Embryonic facial prominence (tissue), 1 donor: Measurements from ENCODE around the gene TMEM175.
"Not testable (repeated sequence)": the region's sequence is repeated elsewhere in the genome, so short reads cannot be mapped to it uniquely, and the experiment has no call there.

Source experiments
- DNase-seq: peaks from one replicate; pipeline ENCODE4 v3.0.0-alpha.2; 2016; ENCODE audit errors: extremely low spot score

TMEM175 gene

DNA sequence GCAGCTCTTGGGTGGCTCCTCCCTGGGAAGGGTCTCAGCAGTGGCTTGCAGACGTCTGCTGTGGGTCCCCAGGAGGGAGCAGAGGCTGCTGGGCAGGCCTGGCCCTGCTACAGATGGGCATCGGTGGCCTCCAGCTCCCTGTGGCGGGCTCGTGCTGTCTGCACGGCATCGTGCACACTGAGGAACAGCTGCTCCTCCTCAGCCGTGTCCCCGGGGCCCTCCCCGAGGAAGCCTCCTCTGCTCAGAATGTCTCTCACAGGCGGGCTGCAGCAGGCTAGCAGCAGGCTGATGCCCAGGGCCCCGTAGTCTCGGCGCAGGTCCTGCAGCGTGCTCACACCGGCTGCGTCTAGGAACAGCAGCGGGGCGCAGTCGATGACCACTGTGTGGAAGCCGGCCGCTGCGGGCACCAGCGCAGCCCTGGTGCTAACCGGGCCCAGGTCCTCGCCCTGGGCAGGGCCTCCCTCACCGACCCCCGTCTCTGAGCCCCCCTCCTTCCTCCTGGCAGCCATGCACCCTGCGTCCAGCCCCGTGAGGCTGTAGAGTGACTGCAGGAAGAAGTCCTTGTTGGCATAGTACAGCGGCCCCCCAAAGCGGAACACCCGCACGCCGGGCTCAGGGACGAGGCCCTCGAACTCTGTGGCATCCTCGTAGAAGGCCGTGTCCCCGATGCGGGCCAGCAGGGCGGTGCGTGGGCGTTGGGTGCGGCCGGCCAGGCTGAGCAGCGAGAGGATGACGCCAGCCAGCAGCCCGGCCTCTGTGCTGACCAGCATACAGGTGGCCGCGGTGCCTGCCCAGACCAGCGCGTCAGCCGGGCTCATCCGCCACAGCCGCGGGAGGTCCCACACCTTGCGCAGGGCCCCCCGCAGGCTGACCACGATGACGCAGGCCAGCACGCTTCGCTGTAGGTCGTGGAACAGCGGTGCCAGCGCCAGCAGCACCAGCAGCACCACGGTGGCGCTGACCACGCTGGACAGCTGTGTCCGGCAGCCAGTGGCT is 56.8 kb downstream of the TMEM175 start:
- no peak for DNase-seq

DNA sequence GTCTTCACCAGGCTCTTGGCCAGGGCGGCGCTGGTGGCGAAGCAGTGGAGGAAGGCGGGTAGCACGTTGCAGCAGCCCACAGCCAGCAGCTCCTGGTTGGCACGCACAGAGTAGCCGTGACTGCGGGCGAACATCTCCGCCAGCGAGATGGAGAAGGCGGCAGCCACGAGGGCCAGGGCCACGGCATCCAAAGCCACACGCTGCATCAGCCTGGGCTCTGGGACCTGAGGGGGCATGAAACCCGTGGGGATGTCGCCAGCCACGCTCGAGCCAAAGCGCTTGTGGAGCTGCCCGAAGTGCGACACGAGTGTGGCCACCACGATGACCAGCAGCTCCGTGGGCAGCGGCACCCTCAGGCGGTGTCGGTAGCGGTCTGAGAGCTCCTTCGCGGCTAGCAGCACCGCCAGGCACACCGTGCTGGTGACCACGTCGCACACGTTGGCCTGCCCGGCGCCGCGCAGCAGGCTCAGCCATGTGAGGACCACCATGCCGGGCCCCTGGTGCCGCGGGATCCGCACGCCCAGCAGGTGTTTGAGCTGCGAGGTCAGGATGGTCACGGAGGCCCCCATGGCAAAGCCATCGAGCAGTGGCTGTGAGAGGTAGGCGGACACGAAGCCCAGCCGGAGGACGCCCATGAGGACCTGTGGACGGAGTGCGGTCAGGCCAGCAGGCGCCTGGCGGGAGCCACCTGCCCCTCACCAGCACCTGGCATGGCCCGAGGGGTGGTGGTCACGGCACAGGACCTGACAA is 57.6 kb downstream of the TMEM175 start:
- DNase-seq, result no peak

DNA sequence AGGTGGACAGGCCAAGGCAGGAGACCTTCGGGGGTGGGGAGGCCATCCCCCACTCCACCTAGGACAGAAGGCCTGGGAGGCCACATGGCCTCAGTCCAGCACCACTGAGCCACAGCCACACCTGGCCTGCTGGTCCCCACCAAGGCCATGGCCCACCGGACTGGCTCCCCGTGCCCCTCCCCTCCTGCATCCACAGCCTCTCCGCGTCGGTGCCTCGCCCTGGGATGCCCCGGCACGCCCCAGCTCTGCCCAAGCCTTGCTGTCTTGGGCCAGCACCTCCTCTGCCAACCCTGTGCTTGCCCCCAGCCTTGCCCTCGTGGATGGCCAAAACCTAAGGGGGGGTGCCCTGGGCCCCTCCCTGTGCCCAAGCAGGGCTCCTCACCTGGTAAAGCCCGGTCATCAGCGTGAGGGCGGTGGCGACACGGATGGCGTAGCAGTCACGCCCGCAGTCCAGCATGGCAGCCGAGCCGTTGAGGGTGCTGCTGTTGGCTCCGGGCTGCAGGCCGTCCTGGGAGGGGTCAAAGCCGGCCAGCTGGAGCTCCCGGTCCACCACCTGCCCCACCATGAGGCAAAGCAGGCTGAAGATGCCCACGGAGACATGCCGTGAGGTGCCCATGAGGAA is 58.6 kb downstream of the TMEM175 start:
- no peak for DNase-seq

DNA sequence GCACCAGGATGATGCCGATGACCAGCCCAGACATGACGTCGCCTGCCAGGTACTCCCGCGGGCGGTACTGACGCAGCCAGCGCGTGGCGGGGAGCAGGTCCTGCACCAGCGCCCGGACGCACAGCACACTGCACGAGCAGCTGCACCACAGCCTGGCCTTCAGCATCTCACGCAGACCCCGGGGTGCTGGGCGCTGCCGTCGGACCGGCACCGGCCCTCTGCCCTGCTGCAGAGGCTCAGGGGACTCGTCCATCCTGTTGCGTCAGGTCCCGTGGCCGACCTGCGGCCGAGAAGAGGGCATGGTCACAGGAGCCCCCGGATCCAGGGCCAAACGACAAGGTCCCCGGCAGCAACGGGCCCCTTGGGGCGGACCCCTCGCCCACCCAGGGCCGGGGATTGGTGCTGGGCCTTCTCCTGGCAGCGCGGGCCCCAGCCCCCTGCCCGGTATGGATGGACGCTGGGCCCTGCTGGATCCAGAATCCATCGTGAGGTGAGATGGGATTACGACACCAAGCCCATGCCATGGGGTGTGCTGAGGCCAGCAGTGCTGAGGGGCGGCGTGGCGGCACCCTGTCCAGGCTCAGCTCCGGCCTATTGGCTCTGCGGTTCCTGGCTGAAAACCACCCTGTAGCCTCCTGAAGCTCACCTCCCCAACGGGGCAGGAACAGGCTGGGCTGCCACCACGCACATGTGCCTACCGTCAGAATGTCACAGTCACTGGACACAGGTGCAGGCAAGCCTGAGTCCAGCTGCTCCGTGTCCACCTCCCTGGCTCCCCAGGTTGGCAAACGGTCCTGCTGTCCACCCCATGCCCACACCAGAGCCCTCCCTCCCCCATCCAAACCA is 59.4 kb downstream of the TMEM175 start:
- no peak for DNase-seq

DNA sequence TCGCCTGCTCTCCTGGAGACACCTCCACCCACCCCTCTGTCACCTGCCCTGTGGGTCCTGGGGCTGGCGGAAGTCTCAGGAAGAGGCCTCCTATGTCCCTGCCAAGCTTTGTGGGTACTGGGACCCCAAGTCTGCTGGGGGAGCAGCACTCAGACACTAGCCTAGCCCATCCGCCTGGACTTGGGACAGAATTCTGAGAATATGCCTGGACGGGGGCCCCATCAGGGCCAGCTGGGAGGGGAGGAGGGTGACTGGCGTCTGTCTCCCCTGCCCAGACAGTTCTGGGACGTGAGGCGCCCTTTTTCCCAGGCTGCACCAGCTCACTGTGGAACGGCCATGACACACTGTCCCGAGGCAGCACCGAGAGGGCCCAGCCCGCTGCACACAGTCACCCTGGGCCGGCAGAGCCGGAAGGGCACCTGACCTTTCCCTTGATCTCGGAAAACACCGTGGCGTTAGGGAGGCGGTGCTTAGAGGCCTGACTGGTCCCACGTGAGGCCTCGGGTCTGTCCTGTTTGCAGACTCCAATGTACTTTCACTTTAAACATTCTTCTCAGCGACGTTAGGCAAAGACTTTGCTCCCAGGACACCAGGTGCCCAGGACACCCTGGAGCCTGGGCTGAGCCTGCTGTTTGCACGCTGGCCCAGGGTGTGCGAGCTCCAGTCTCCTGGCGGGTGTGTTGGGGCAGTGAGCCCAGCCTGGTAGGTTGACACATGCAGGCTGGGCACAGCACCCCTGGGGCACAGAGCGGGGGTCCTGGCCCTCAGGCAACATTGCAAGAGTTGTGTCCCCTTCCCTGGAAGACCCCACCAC is 60.2 kb downstream of the TMEM175 start:
- DNase-seq, result no peak

DNA sequence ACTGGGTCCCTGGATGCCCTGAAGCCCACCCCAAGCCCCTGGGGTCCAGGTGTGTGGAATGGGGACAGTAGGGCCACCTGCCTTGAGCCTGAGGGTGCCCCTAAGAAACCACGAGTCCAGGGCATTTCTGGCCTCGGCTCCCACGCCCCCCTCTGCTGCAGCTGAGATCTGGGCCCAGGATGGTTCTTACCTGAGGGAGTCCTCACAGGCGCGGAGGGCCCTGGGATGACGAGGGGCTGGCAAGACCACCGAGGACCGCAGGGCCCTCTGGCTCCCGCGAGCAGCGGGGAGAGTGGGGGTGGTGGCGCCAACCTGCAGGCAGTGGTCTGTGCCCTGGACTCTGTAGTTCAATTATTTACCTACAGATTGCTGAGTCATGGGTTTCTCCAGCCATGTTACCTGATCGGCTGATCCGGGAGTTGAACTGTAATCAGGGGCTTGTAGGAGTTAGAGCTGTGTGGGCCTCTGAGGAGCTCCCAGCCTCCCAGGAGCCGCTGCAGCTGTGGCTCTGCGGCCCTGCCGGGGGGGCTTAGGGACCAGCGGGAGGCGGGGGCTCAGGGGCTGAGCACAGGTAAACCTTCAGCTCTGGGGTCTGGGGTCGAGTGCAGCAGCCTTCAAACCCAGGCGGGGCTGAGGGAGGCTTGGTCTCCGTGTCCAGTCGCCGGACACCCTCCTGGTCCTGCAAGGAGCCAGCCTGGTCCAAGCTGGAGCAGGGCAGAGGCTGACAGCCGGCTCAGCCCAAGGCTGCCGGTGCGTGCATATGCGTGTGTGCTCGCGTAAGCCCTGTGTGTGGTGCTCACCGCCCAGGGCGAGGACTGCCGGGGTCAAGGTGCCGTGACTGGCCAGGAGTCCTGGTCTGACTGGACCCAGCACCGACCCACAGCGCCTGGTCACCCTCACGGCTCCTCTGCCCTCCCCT is 61.1 kb downstream of the TMEM175 start, which contains the start of gene SLC26A1:
SLC26A1 (minus strand) TSS at position 294 of the 919 bp plus-strand sequence. CDS start 1,701 bp downstream, outside the sequence.
- no peak for DNase-seq

DNA sequence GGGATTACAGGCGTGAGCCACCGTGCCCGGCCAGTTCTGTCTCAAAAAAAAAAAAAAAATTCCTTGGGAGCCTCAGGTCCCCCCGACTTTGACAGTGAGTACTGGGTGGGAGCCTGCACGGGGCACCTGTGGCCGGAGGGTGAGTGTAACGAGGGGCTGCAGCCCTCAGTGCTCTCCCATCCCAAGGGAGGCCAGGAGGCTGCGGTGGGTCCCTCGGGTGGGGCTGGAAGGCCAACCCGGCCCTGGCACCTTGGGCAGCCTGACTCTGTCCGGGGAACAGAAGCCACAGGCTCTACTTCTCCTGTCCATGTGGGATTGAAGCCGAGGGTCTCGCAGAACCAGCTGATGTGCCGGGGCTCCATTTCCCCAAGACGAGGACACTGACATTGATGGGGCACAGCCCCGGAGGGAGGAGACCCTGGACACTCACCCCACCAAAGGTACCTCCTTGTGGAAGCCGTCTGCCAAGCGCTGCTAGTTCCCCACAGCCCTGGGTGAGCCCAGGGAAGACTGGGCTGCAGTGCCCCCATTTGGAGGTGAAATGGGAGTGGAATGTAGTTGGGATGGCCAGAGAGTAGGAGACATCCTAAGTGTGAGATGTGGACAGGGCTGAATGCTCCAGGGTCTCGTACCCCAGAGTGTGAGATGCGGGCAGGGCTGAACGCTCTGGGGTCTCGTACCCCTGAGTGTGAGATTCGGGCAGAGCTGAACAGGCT is 63.2 kb downstream of the TMEM175 start:
- no peak for DNase-seq

DNA sequence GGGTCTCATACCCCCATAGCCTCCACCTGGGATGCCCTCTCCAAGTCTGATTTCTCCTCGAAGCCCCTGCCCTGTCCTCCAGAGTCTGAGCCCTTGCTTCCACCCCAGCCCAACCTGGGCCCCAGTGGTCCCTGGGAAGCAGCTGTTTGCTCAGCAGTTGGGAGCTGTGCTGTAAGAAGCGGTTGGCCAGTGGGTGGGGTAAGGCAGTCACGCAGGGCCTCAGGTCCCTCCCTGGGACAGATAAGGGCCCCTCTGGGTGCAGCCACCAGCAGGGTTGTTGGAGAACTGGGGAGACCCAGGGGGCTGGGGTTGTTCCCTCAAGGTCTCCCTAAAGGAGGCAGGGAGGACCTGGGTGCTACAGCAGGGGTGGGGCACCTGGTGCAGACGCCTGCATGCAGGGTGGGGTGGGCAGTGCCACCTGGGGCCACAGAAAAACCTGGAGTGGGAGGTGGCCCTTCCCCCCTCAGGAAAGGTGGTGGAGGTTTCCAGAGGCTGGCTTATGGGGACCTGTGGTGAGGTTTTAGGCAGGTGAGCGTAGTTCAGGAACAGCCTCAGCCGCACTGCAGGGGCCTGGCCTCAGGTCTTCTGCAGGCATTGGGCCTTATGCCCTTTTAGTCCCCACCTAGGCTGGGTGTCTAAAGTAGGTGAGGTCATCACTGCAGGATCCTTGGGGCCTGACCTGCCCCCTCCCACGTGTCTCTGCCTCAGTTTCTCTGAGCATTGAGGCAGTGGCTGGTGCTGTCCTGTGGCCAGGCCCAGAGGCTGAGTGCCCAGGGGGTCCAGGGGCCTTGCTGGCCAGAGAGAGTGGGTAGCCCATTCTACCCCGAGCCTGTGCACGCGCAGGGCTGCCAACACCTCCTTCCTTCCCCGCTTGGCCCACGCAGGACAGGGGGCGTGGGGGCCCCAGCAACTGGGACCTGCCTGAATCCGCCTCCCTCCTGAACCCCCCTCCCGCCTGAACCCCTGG is 64.1 kb downstream of the TMEM175 start:
- DNase-seq, result no peak

DNA sequence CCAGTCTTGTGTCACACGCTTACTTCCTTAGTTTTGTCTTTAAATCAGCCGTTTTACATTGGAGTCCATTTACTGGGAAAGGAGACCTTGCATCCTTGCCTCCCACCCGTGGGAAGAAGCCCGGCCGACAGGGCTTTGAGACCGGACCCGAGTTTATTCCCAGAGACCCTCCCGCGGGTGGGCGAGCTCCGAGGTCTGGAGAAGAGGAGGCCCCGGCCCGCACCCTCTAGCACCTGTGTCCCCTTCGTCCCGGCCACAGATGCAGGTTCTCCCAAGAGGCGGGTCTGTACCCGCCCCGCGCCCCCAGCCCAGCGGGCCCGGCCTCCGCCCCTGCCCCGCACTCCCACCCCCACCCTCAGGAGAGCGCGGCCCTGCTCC is 64.7 kb downstream of the TMEM175 start:
- no peak for DNase-seq

DNA sequence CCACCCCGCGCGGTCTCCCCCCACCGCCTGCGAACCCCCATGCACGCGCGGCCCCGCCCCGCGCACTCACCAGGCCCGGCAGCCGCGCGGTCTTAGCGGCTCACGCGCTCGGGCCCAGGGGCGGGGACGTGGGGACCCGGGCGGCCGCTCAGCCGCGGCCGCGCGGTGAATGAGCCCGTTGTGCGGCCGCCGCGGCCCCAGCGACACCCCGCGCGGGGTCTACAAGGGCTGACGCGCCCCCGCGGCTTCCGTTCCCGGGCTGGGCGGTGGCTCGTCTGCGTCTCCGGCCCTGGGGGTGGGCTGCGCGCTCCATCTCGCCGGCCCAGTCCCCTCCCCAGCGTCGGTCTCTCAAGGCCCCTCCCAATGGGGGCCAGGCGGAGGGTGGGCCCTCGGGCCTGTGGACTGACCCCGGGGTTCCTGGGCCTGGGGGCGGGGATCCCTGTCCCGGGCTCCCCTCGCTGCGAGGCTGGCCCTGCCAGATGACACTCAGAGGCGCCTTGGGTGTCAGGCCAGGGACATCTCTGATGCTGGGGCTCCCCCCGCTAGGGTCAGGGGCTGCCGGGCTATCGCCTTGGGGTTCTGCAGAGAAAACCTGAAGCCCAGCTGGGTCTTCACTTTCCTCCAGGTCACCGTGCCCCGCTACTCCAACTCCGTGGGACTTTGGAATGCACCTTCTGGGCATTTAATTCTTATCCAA is 65.3 kb downstream of the TMEM175 start:
- DNase-seq, result no peak

DNA sequence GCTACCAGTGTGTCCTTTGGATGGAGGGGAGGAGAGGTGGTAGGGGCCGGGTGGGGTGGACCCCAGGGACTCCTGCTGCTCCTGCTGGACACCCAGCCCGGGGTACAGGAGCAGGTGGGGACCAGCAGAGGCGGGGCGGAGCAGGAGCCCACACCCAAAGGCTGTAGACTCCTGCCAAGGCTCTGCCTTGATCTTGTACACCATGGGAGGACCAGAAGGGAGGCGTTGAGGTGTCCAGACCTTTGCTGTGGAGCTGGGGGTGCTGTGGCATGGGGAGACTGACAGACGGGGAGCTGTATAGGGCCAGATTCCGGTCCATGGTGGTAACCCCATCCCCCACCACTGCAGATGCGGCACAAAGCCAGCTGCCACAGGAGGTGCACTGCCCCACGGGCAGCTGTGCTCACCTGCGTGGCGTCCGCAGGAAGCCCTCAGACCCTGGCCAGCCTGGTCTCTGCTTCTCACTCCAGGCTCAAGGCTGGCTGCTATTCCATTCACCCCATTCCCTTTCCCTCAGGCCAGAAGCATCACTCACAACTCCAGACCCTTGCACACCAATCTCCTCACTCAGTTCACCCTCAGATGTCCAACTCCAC is 65.9 kb downstream of the TMEM175 start:
- no peak for DNase-seq

DNA sequence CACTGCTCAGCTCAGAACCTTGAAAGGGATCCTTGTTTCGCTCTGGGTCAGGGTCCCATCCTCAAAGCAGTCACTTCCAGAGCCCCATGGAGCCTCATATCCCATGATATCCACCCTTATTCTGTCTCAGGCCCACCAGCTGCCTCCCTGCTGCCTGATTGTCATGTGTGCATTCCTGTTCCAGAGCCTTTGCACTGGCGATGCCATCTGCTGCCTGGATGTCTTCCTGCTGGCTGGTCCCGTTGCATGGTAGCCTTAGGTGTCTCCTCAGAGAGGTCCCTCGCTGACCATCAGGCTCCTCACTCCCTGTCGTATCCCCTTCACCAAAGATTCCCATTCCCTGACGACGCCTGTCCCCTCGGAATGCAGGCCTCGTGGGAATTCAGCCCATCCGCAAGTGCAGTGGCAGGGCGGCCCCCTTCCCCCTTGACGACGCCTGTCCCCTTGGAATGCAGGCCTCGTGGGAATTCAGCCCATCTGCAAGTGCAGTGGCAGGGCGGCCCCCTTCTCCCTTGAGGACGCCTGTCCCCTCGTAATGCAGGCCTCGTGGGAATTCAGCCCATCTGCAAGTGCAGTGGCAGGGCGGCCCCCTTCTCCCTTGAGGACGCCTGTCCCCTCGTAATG is 67.1 kb downstream of the TMEM175 start:
- DNase-seq, result not testable (repeated sequence)

DNA sequence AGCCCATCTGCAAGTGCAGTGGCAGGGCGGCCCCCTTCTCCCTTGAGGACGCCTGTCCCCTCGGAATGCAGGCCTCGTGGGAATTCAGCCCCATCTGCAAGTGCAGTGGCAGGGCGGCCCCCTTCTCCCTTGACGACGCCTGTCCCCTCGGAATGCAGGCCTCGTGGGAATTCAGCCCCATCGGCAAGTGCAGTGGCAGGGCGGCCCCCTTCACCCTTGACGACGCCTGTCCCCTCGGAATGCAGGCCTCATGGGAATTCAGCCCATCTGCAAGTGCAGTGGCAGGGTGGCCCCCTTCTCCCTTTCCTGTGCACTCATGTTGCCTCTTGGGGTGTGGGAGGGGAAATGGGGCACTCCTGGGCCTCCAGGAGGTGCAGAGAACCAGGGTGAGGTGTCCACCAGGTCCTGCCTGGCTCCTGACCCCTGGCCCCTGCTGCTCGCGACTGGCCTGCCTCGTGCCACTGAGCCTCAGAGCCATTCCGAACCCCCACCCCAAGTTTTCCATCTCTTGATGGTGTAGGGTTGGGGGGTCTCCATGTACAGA is 67.7 kb downstream of the TMEM175 start:
- DNase-seq, result no peak

DNA sequence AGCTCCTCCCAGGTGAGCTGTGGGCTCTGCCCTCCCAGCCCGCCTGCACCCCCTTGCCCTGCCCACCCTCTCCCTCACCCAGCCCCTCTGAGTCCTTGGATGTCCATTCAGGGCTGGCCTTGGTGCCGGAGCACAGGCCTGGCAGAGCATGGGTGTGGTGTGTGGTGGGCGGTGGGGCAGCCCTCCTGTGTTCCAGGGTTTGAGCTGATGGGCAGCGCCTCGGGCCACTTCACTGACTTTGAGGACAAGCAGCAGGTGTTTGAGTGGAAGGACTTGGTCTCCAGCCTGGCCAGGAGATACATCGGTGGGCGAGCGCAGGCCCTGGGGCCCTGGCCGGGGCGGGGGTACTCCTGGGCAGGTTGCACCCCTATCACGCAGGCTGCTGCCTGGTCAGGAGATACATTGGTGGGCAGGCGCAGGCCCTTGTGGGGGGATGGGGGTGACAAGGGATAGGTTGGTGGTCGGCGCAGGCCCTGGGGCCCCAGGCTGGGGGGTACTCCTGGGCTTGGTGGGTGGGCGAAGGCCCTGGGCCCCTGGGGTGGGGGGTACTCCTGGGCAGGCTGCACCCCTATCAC is 68.5 kb downstream of the TMEM175 start:
- DNase-seq, result no peak

DNA sequence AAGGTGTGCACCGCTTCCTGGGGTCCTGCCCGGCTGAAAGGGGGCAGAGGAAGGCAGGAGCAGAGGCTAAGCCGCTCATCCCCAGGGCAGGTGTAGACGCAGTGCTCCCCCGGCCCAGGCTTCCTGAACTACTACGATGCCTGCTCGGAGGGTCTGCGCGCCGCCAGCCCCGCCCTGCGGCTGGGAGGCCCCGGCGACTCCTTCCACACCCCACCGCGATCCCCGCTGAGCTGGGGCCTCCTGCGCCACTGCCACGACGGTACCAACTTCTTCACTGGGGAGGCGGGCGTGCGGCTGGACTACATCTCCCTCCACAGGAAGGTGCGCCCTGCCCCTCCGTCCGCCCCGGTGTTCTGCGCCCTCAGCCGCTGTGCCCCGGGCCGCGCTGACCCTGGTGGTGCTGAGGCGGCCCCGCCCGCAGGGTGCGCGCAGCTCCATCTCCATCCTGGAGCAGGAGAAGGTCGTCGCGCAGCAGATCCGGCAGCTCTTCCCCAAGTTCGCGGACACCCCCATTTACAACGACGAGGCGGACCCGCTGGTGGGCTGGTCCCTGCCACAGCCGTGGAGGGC is 69.4 kb downstream of the TMEM175 start:
- DNase-seq, result no peak
